ENCODE measurements around the gene ZC3H10.

ZC3H10 gene

GRCh38 chr12:56146492-56147460 is 28.7 kb downstream of the ZC3H10 start:
- TF ChIP-seq CTCF (IDR thresholded peaks at IDR 0.05; ENCODE audit: low read length, missing control alignments) = no peak
- H3K4me3 ChIP-seq (replicated peaks; ENCODE audit: low read depth, low read length) = no peak overlapping the region
- DNase-seq (ENCODE audit: low read depth) = no peak

GRCh38 chr12:56150563-56150962 is 32.5 kb downstream of the ZC3H10 start:
- H3K4me3 ChIP-seq (replicated peaks; ENCODE audit: low read depth, low read length) = no peak overlapping the region
- TF ChIP-seq CTCF (IDR thresholded peaks at IDR 0.05; ENCODE audit: low read length, missing control alignments) = no peak
- DNase-seq (ENCODE audit: low read depth) = peak; percentile 65

GRCh38 chr12:56151672-56152131 is 33.6 kb downstream of the ZC3H10 start:
- TF ChIP-seq CTCF (IDR thresholded peaks at IDR 0.05; ENCODE audit: low read length, missing control alignments) = peak; percentile 27
- peak overlapping the region; percentile 79 for H3K4me3 ChIP-seq (replicated peaks; ENCODE audit: low read depth, low read length)
- no peak for DNase-seq (ENCODE audit: low read depth)

- no peak for TF ChIP-seq CTCF (IDR thresholded peaks at IDR 0.05; ENCODE audit: low read length, missing control alignments)
- peak within 1 kb of the TSS; percentile 79 for H3K4me3 ChIP-seq (replicated peaks; ENCODE audit: low read depth, low read length)
- peak; percentile 89 for DNase-seq (ENCODE audit: low read depth)
Measured at GRCh38 chr12:56152132-56152755, 34.2 kb downstream of the ZC3H10 start, which contains the start of gene MYL6B. MYL6B (plus strand) TSS chr12:56152587; CDS start chr12:56153919, 1,332 bp downstream.

GRCh38 chr12:56152756-56153677 is 35.0 kb downstream of the ZC3H10 start:
- no peak for DNase-seq (ENCODE audit: low read depth)
- no peak for TF ChIP-seq CTCF (IDR thresholded peaks at IDR 0.05; ENCODE audit: low read length, missing control alignments)
- H3K4me3 ChIP-seq (replicated peaks; ENCODE audit: low read depth, low read length) = peak overlapping the region; percentile 79

GRCh38 chr12:56153678-56154065 is 35.6 kb downstream of the ZC3H10 start:
- H3K4me3 ChIP-seq (replicated peaks; ENCODE audit: low read depth, low read length) = peak overlapping the region; percentile 79
- no peak for DNase-seq (ENCODE audit: low read depth)
- no peak for TF ChIP-seq CTCF (IDR thresholded peaks at IDR 0.05; ENCODE audit: low read length, missing control alignments)

Measured in fibroblast of pulmonary artery (primary cell).